HCT116 (cell line): ENCODE measurements around the gene FILIP1.

Experiments used
- CEBPB ChIP-seq: IDR thresholded peaks from 2 replicates; pipeline ENCODE4 v1.6.1; 2012; ENCODE audit warnings: low read depth
- CTCF ChIP-seq, 3 experiments: fragments of 200-600 bp in 1 of 3; sonication (generic) in 1 of 3; IDR thresholded peaks in 2 of 3; conservative IDR thresholded peaks in 1 of 3; 2 replicates each; pipeline ENCODE4 v1.5.1; 2012 to 2017; ENCODE audit warnings: low read depth in 2 of 3, low read length in 2 of 3, antibody characterized with exemption in 1 of 3, borderline replicate concordance in 1 of 3, control low read depth in 1 of 3, mild to moderate bottlenecking in 1 of 3, mixed read lengths in 1 of 3, mixed run types in 1 of 3, moderate library complexity in 1 of 3; ENCODE audit not compliant: insufficient read depth in 1 of 3
- EZH2 ChIP-seq: fragments of 200-600 bp; sonication (generic); IDR thresholded peaks from 2 replicates; pipeline ENCODE4 v1.6.1; 2017; ENCODE audit warnings: antibody characterized with exemption, mixed run types
- POLR2A ChIP-seq: IDR thresholded peaks from 2 replicates; pipeline ENCODE4 v1.7.0; 2011; ENCODE audit warnings: borderline replicate concordance; ENCODE audit not compliant: insufficient read depth, insufficient read length; ENCODE audit errors: extremely low read depth
- REST ChIP-seq: IDR thresholded peaks from 2 replicates; pipeline ENCODE4 v1.6.1; 2012; ENCODE audit warnings: low read depth
- SIN3A ChIP-seq: IDR thresholded peaks from 2 replicates; pipeline ENCODE4 v1.6.1; 2012; ENCODE audit warnings: low read depth
- SRF ChIP-seq: IDR thresholded peaks from 2 replicates; pipeline ENCODE4 v1.6.1; 2012; ENCODE audit warnings: low read depth

- TF ChIP-seq CTCF (IDR thresholded peaks at IDR 0.05 in 2 of 3, conservative IDR thresholded peaks at IDR 0.05 in 1 of 3; ENCODE audit: borderline replicate concordance in 1 of 3, insufficient read depth in 1 of 3, low read depth in 2 of 3, low read length in 2 of 3) = no peak
- TF ChIP-seq POLR2A = no peak
- TF ChIP-seq SIN3A = no peak
- no peak for TF ChIP-seq REST
- no peak for TF ChIP-seq SRF
- TF ChIP-seq CEBPB = no peak
- no peak for TF ChIP-seq EZH2
These were observed 8.2 kb upstream of the FILIP1 start for GRCh38 chr6:75501756-75502155.
